H9 (cell line): ENCODE measurements around the gene HOXC10. TPM values are rescaled to one million over a fixed set of nuclear protein-coding genes. Genes with fewer than 3 reads are reported as not detected.

Experiments
- DNase-seq: peaks from one replicate; pipeline ENCODE4 v3.0.0-alpha.2; 2017
- H2AFZ ChIP-seq: one replicate; pipeline ENCODE4 v1.6.1; 2013; ENCODE audit warnings: mild to moderate bottlenecking, low read length, control low read depth, moderate library complexity
- H2AK5ac ChIP-seq: 2 replicates; pipeline ENCODE4 v1.6.1; 2013; ENCODE audit warnings: low read length, control low read depth, mixed read lengths; ENCODE audit not compliant: insufficient read length
- H2BK120ac ChIP-seq: one replicate; pipeline ENCODE4 v1.6.1; 2013; ENCODE audit warnings: low read depth, mild to moderate bottlenecking, low read length, control low read depth, inconsistent platforms; ENCODE audit not compliant: poor library complexity, severe bottlenecking
- H2BK12ac ChIP-seq: 2 replicates; pipeline ENCODE4 v1.6.1; 2013; ENCODE audit warnings: low read length, control low read depth, mixed read lengths, low read depth; ENCODE audit not compliant: insufficient read length
- H2BK15ac ChIP-seq: 2 replicates; pipeline ENCODE4 v1.6.1; 2013; ENCODE audit warnings: low read depth, low read length, control low read depth
- H2BK20ac ChIP-seq: one replicate; pipeline ENCODE4 v1.6.1; 2013; ENCODE audit warnings: low read depth, mild to moderate bottlenecking, low read length, control low read depth, inconsistent platforms; ENCODE audit not compliant: poor library complexity, severe bottlenecking
- H2BK5ac ChIP-seq: 2 replicates; pipeline ENCODE4 v1.6.1; 2013; ENCODE audit warnings: low read length, control low read depth, mixed read lengths; ENCODE audit not compliant: insufficient read length
- H3K14ac ChIP-seq: 2 replicates; pipeline ENCODE4 v1.6.1; 2013; ENCODE audit warnings: low read length, control low read depth; ENCODE audit not compliant: insufficient read depth
- H3K18ac ChIP-seq: 2 replicates; pipeline ENCODE4 v1.6.1; 2013; ENCODE audit warnings: low read depth, mild to moderate bottlenecking, mixed read lengths, low read length, control low read depth; ENCODE audit not compliant: insufficient read length
- H3K23ac ChIP-seq: 2 replicates; pipeline ENCODE4 v1.6.1; 2013; ENCODE audit warnings: low read length, control low read depth, mixed read lengths, low read depth; ENCODE audit not compliant: insufficient read length
- H3K23me2 ChIP-seq: 2 replicates; pipeline ENCODE4 v1.6.1; 2013; ENCODE audit warnings: low read depth, mild to moderate bottlenecking, mixed read lengths, low read length, control low read depth; ENCODE audit not compliant: insufficient read length, poor library complexity, severe bottlenecking
- H3K27ac ChIP-seq: 2 replicates; pipeline ENCODE4 v1.5.1; 2013; ENCODE audit warnings: low read length, control low read depth, mixed read lengths, low read depth; ENCODE audit not compliant: insufficient read length
- H3K27me3 ChIP-seq: 2 replicates; pipeline ENCODE4 v1.6.1; 2013; ENCODE audit warnings: low read length, control low read depth, inconsistent platforms; ENCODE audit not compliant: insufficient read depth
- H3K4ac ChIP-seq: 2 replicates; pipeline ENCODE4 v1.6.1; 2013; ENCODE audit warnings: low read depth, mild to moderate bottlenecking, control low read depth, inconsistent platforms, low read length, moderate library complexity
- H3K4me1 ChIP-seq: 2 replicates; pipeline ENCODE4 v1.6.1; 2013; ENCODE audit warnings: low read length, control low read depth, inconsistent platforms; ENCODE audit not compliant: insufficient read depth
- H3K4me2 ChIP-seq: 2 replicates; pipeline ENCODE4 v1.6.1; 2013; ENCODE audit warnings: low read length, control low read depth, mixed read lengths; ENCODE audit not compliant: insufficient read length, insufficient read depth
- H3K56ac ChIP-seq: 2 replicates; pipeline ENCODE4 v1.6.1; 2013; ENCODE audit warnings: low read depth, mild to moderate bottlenecking, mixed read lengths, low read length, control low read depth; ENCODE audit not compliant: insufficient read length
- H3K79me1 ChIP-seq: 2 replicates; pipeline ENCODE4 v1.6.1; 2013; ENCODE audit warnings: low read depth, mild to moderate bottlenecking, moderate library complexity, low read length, control low read depth, inconsistent platforms; ENCODE audit not compliant: insufficient read depth, poor library complexity, severe bottlenecking
- H3K79me2 ChIP-seq: 2 replicates; pipeline ENCODE4 v1.6.1; 2013; ENCODE audit warnings: low read length, control low read depth, inconsistent platforms; ENCODE audit not compliant: insufficient read depth
- H3K9ac ChIP-seq: 2 replicates; pipeline ENCODE4 v1.6.1; 2013; ENCODE audit warnings: low read length, control low read depth, mixed read lengths; ENCODE audit not compliant: insufficient read length; ENCODE audit errors: extremely low read depth
- H3K9me3 ChIP-seq: one replicate; pipeline ENCODE4 v1.6.1; 2013; ENCODE audit warnings: low read depth, low read length, inconsistent platforms; ENCODE audit not compliant: control insufficient read depth
- H3T11ph ChIP-seq: one replicate; pipeline ENCODE4 v1.6.1; 2013; ENCODE audit warnings: mild to moderate bottlenecking, low read length, control low read depth, inconsistent platforms
- H4K20me1 ChIP-seq: one replicate; pipeline ENCODE4 v1.6.1; 2013; ENCODE audit not compliant: control insufficient read depth, insufficient read length, insufficient read depth
- H4K5ac ChIP-seq: 2 replicates; pipeline ENCODE4 v1.6.1; 2013; ENCODE audit warnings: low read depth, mild to moderate bottlenecking, mixed read lengths, low read length, control low read depth; ENCODE audit not compliant: insufficient read length
- H4K8ac ChIP-seq: replicated peaks from 2 replicates; pipeline ENCODE4 v1.6.1; 2013; ENCODE audit warnings: low read length, control low read depth, mixed read lengths, low read depth; ENCODE audit not compliant: insufficient read length
- H4K91ac ChIP-seq: 2 replicates; pipeline ENCODE4 v1.6.1; 2013; ENCODE audit warnings: low read depth, mild to moderate bottlenecking, moderate library complexity, mixed read lengths, low read length, control low read depth; ENCODE audit not compliant: insufficient read length
- H3K27ac Mint-ChIP-seq, 3 experiments: 2 replicates in 2 of 3; 3 replicates in 1 of 3; pipeline ENCODE4 v1.8.0; 2020 to 2021; ENCODE audit warnings: mixed read lengths in 3 of 3, mild to moderate bottlenecking in 1 of 3, moderate library complexity in 1 of 3
- H3K27me3 Mint-ChIP-seq: 2 replicates; pipeline ENCODE4 v1.8.0; 2021; ENCODE audit warnings: low read depth, mild to moderate bottlenecking, moderate library complexity, mixed read lengths
- H3K36me3 Mint-ChIP-seq, 3 experiments: 2 replicates in 2 of 3; 3 replicates in 1 of 3; pipeline ENCODE4 v1.8.0; 2020 to 2021; ENCODE audit warnings: low read depth in 3 of 3, mixed read lengths in 3 of 3; ENCODE audit not compliant: insufficient read depth in 1 of 3
- H3K4me1 Mint-ChIP-seq, 2 experiments: 2 replicates each; pipeline ENCODE4 v1.8.0; 2020; ENCODE audit warnings: mixed read lengths in 2 of 2
- H3K4me3 Mint-ChIP-seq, 2 experiments: 2 replicates in 1 of 2; 3 replicates in 1 of 2; pipeline ENCODE4 v1.8.0; 2020 to 2021; ENCODE audit warnings: mild to moderate bottlenecking in 2 of 2, mixed read lengths in 2 of 2, moderate library complexity in 1 of 2
- H3K9me3 Mint-ChIP-seq, 2 experiments: 2 replicates in 1 of 2; 3 replicates in 1 of 2; pipeline ENCODE4 v1.8.0; 2020; ENCODE audit warnings: mild to moderate bottlenecking in 2 of 2, mixed read lengths in 2 of 2, moderate library complexity in 1 of 2
- WGBS: extraction: QIAGEN DNeasy Blood & Tissue Kit; methylation state at CpG from one replicate; pipeline ENCODE4 v1.1.7; 2013; ENCODE audit warnings: missing lambda C conversion rate, low lambda C conversion rate, mixed read lengths; ENCODE audit not compliant: insufficient read length; ENCODE audit errors: extremely low coverage; 5-methylcytosine and 5-hydroxymethylcytosine counted together
- total RNA-seq: library from RNA; stranded (reverse); gene quantifications from 2 replicates; pipeline ENCODE4 v1.2.1, GENCODE V29; 2021
- TF ChIP-seq, protein P1 (sequence below): fragments of 200-600 bp; sonication (generic); conservative IDR thresholded peaks from 3 replicates; pipeline ENCODE4 v1.8.0; 2021; ENCODE audit warnings: antibody characterized with exemption, mild to moderate bottlenecking

HOXC10 gene
- total RNA-seq, 1 experiment from 2014 or later: not detected

DNA sequence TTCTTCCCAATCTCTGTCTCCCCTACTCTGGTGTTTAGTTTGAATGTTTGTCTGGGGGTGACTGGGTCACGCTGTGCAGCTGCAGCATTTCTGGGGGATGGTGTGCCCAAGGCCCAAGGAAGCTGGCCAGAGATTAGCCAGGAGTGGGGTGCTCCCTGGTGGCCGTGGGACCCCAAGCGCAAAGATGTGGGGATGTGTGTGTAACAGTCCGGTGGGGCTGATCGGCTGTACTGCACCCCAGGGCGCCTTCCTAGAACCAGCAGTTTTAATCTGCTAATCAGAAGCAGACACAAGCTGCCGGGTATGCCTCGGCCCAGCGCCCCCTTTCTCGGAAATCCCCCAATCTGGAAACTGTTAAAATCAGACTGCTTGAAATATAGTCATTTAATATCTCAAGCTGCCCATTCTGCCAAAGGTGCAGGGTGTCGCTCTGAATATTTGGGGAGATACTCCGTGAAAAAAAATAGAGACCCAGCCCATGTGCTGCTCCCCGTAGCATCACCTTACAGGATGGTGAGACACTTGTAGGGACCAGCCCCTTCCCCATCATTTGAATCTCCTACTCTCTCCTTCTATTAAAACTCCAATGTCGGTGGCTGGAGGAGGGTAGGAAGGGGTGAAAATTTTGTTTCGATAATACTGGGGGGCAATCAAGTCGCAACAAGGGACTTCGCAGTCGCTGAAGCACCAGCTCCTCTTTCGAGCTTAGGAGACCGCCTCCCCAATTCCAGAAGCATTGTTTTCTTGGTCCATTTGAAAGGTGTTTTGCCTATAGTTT lies 19.3 kb downstream of the HOXC10 start:
- DNase-seq: no peak
- Histone ChIP-seq H3K27ac (no peak overlapping the region), H4K91ac (no peak overlapping the region), H4K5ac (no peak overlapping the region), H3K4me2 (no peak overlapping the region), H2AFZ (no peak overlapping the region), H3K79me1 (no peaks in the 10 kb centered on the region), H3K27me3 (peaks cover 96% of the 10 kb centered on the region), H3K4ac (no peak overlapping the region), H2BK15ac (no peak overlapping the region), H3K9ac (no peak overlapping the region), H3K56ac (no peak overlapping the region), H4K8ac (no peak overlapping the region), H2BK20ac (no peak overlapping the region), H3K23ac (no peak overlapping the region), H3K9me3 (no peaks in the 10 kb centered on the region), H3K14ac (no peak overlapping the region), H3T11ph (no peak overlapping the region), H3K18ac (no peak overlapping the region), H2BK12ac (no peak overlapping the region), H3K4me1 (no peaks in the 10 kb centered on the region), H2BK120ac (no peak overlapping the region), H3K79me2 (no peaks in the 10 kb centered on the region), H3K23me2 (no peaks in the 10 kb centered on the region), H2BK5ac (no peak overlapping the region), H2AK5ac (no peak overlapping the region), H4K20me1 (no peaks in the 10 kb centered on the region)
- H3K9me3 Mint-ChIP-seq: peaks cover 4 to 6% of the 10 kb centered on the region in 2 experiments; a peak in 3 of 5 replicates
- WGBS: no CpG with 5 or more reads among the region's 20 CpGs
- TF ChIP-seq, protein P1, sequence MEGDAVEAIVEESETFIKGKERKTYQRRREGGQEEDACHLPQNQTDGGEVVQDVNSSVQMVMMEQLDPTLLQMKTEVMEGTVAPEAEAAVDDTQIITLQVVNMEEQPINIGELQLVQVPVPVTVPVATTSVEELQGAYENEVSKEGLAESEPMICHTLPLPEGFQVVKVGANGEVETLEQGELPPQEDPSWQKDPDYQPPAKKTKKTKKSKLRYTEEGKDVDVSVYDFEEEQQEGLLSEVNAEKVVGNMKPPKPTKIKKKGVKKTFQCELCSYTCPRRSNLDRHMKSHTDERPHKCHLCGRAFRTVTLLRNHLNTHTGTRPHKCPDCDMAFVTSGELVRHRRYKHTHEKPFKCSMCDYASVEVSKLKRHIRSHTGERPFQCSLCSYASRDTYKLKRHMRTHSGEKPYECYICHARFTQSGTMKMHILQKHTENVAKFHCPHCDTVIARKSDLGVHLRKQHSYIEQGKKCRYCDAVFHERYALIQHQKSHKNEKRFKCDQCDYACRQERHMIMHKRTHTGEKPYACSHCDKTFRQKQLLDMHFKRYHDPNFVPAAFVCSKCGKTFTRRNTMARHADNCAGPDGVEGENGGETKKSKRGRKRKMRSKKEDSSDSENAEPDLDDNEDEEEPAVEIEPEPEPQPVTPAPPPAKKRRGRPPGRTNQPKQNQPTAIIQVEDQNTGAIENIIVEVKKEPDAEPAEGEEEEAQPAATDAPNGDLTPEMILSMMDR: no peak
- no peaks in the 10 kb centered on the region for H3K36me3 Mint-ChIP-seq
- peaks cover 5 to 14% of the 10 kb centered on the region in 2 experiments for H3K4me1 Mint-ChIP-seq
- H3K4me3 Mint-ChIP-seq: no peak overlapping the region
- H3K27ac Mint-ChIP-seq: no peak overlapping the region
- peaks cover 100% of the 10 kb centered on the region for H3K27me3 Mint-ChIP-seq
